Measurements from ENCODE around the gene STAG2.
"Not testable (repeated sequence)": the region's sequence is repeated elsewhere in the genome, so short reads cannot be mapped to it uniquely, and the experiment has no call there.

STAG2 gene

GRCh38 chrX:124026529-124026928 lies 65.0 kb downstream of the STAG2 start:
- Histone ChIP-seq H3K27ac (no peak overlapping the region), H3K4me3 (no peak overlapping the region)

GRCh38 chrX:124028182-124028581 lies 66.7 kb downstream of the STAG2 start:
- H3K27ac ChIP-seq, result no peak overlapping the region
- no peak overlapping the region for H3K4me3 ChIP-seq

GRCh38 chrX:124030520-124030919 lies 69.0 kb downstream of the STAG2 start:
- Histone ChIP-seq H3K27ac (no peak overlapping the region), H3K4me3 (no peak overlapping the region)

- Histone ChIP-seq H3K27ac (no peak overlapping the region), H3K4me3 (no peak overlapping the region)
Measured at GRCh38 chrX:124033821-124034220, 72.3 kb downstream of the STAG2 start.

GRCh38 chrX:124035657-124036056 lies 74.2 kb downstream of the STAG2 start:
- Histone ChIP-seq H3K27ac (no peak overlapping the region), H3K4me3 (no peak overlapping the region)

- Histone ChIP-seq H3K4me3 (no peak overlapping the region), H3K27ac (no peak overlapping the region)
Measured at GRCh38 chrX:124042042-124042441, 80.5 kb downstream of the STAG2 start.

- Histone ChIP-seq H3K27ac (no peak overlapping the region), H3K4me3 (no peak overlapping the region)
Measured at GRCh38 chrX:124045109-124045508, 83.6 kb downstream of the STAG2 start.

- not testable (repeated sequence) for H3K4me3 ChIP-seq, H3K27ac ChIP-seq
Measured at GRCh38 chrX:124084417-124084816, 122.9 kb downstream of the STAG2 start.

GRCh38 chrX:124085063-124085462 lies 123.6 kb downstream of the STAG2 start:
- Histone ChIP-seq H3K4me3 (no peak overlapping the region), H3K27ac (no peak overlapping the region)

GRCh38 chrX:124086411-124086810 lies 124.9 kb downstream of the STAG2 start:
- H3K4me3 ChIP-seq, result no peak overlapping the region
- no peak overlapping the region for H3K27ac ChIP-seq

GRCh38 chrX:124087000-124087746 lies 125.7 kb downstream of the STAG2 start:
- H3K4me3 ChIP-seq, result no peak overlapping the region

GRCh38 chrX:124093222-124093621 lies 131.7 kb downstream of the STAG2 start:
- Histone ChIP-seq H3K4me3 (no peak overlapping the region), H3K27ac (no peak overlapping the region)

More at GRCh38 chrX:124087000-124087746, 125.7 kb downstream of the STAG2 start:
- no peak overlapping the region for H3K27ac ChIP-seq

- no peak overlapping the region for H3K4me3 ChIP-seq
- H3K27ac ChIP-seq, result no peak overlapping the region
Measured at GRCh38 chrX:124097116-124097515, 135.6 kb downstream of the STAG2 start.

- H3K27ac ChIP-seq, result no peak overlapping the region
- H3K4me3 ChIP-seq, result no peak overlapping the region
Measured at GRCh38 chrX:124098089-124098488, 136.6 kb downstream of the STAG2 start.

GRCh38 chrX:124103966-124104365 lies 142.5 kb downstream of the STAG2 start:
- Histone ChIP-seq H3K27ac (no peak overlapping the region), H3K4me3 (no peak overlapping the region)

- H3K27ac ChIP-seq, H3K4me3 ChIP-seq: not testable (repeated sequence)
Measured at GRCh38 chrX:124104512-124104911, 143.0 kb downstream of the STAG2 start.

- no peak overlapping the region for H3K27ac ChIP-seq
- H3K4me3 ChIP-seq, result no peak overlapping the region
Measured at GRCh38 chrX:124113621-124114600, 152.4 kb downstream of the STAG2 start.

- Histone ChIP-seq H3K4me3 (no peak overlapping the region), H3K27ac (no peak overlapping the region)
Measured at GRCh38 chrX:124117325-124117724, 155.8 kb downstream of the STAG2 start.

- H3K27ac ChIP-seq, result no peak overlapping the region
- H3K4me3 ChIP-seq, result no peak overlapping the region
Measured at GRCh38 chrX:124125471-124125870, 164.0 kb downstream of the STAG2 start.

GRCh38 chrX:124127496-124127895 lies 166.0 kb downstream of the STAG2 start:
- Histone ChIP-seq H3K27ac (no peak overlapping the region), H3K4me3 (no peak overlapping the region)

GRCh38 chrX:124132437-124132836 lies 170.9 kb downstream of the STAG2 start:
- not testable (repeated sequence) for H3K4me3 ChIP-seq, H3K27ac ChIP-seq
